ENCODE measurements around the gene RPL34. TPM values are rescaled to one million over a fixed set of nuclear protein-coding genes. Genes with fewer than 3 reads are reported as not detected.

Gene RPL34
- total and polyA plus RNA-seq, 5 donors, result 727 to 2,665 (median 877) TPM

GRCh38 chr4:108596344-108596743, 24.0 kb upstream of the RPL34 start:
- DNase-seq, result no peak
- Histone ChIP-seq H3K27me3 (ENCODE audit: control insufficient read depth, insufficient read depth) (no peaks in the 10 kb centered on the region), H3K27ac (ENCODE audit: low read length) (no peak overlapping the region), H3K9me3 (ENCODE audit: control insufficient read depth, low read length) (no peaks in the 10 kb centered on the region), H3K4me1 (ENCODE audit: control insufficient read depth, insufficient read depth, low read length) (no peaks in the 10 kb centered on the region), H3K4me3 (ENCODE audit: low read length) (no peak overlapping the region)
- no peak for ATAC-seq
- intact Hi-C loops (cut with DNase I), result no loop called here
- 97% methylated on average over 1 of the region's 1 CpG for WGBS

- 77% methylated on average over 3 of the region's 3 CpGs for WGBS
- intact Hi-C loops (cut with DNase I), result no loop called here
Observed at GRCh38 chr4:108601106-108601505, 19.3 kb upstream of the RPL34 start.

GRCh38 chr4:108601532-108601931, 18.8 kb upstream of the RPL34 start:
- no peaks in the 10 kb centered on the region for H3K9me3 ChIP-seq (ENCODE audit: control insufficient read depth, low read length)

More at GRCh38 chr4:108601106-108601505, 19.3 kb upstream of the RPL34 start:
- no peaks in the 10 kb centered on the region for H3K9me3 ChIP-seq (ENCODE audit: control insufficient read depth, low read length)
- H3K4me3 ChIP-seq (ENCODE audit: low read length), result no peak overlapping the region
- no peaks in the 10 kb centered on the region for H3K27me3 ChIP-seq (ENCODE audit: control insufficient read depth, insufficient read depth)
- DNase-seq, result no peak
- H3K4me1 ChIP-seq (ENCODE audit: control insufficient read depth, insufficient read depth, low read length), result no peaks in the 10 kb centered on the region
- no peak overlapping the region for H3K27ac ChIP-seq (ENCODE audit: low read length)
- ATAC-seq, result no peak

GRCh38 chr4:108602163-108602562, 18.2 kb upstream of the RPL34 start:
- Histone ChIP-seq H3K4me1 (ENCODE audit: control insufficient read depth, insufficient read depth, low read length) (no peaks in the 10 kb centered on the region), H3K27me3 (ENCODE audit: control insufficient read depth, insufficient read depth) (no peaks in the 10 kb centered on the region), H3K27ac (ENCODE audit: low read length) (no peak overlapping the region), H3K4me3 (ENCODE audit: low read length) (no peak overlapping the region), H3K9me3 (ENCODE audit: control insufficient read depth, low read length) (no peaks in the 10 kb centered on the region)
- intact Hi-C loops (cut with DNase I), result no loop called here
- no peak for DNase-seq
- ATAC-seq, result no peak
- WGBS, result 62% methylated on average over 3 of the region's 3 CpGs

More at GRCh38 chr4:108601532-108601931, 18.8 kb upstream of the RPL34 start:
- DNase-seq (no peak), ATAC-seq (no peak)
- no peaks in the 10 kb centered on the region for H3K27me3 ChIP-seq (ENCODE audit: control insufficient read depth, insufficient read depth)
- intact Hi-C loops (cut with DNase I), result no loop called here
- 84% methylated on average over 1 of the region's 1 CpG for WGBS
- H3K4me3 ChIP-seq (ENCODE audit: low read length), result no peak overlapping the region
- no peak overlapping the region for H3K27ac ChIP-seq (ENCODE audit: low read length)
- H3K4me1 ChIP-seq (ENCODE audit: control insufficient read depth, insufficient read depth, low read length), result no peaks in the 10 kb centered on the region

GRCh38 chr4:108607079-108607815, 13.1 kb upstream of the RPL34 start:
- 95% methylated on average over 4 of the region's 4 CpGs for WGBS
- Histone ChIP-seq H3K27me3 (ENCODE audit: control insufficient read depth, insufficient read depth) (no peaks in the 10 kb centered on the region), H3K4me3 (ENCODE audit: low read length) (no peak overlapping the region), H3K27ac (ENCODE audit: low read length) (no peak overlapping the region), H3K4me1 (ENCODE audit: control insufficient read depth, insufficient read depth, low read length) (no peaks in the 10 kb centered on the region), H3K9me3 (ENCODE audit: control insufficient read depth, low read length) (no peaks in the 10 kb centered on the region)
- intact Hi-C loops (cut with DNase I), result no loop called here
- DNase-seq, result no peak
- ATAC-seq, result no peak

- no peak overlapping the region for H3K27ac ChIP-seq (ENCODE audit: low read length)
- intact Hi-C loops (cut with DNase I), result no loop called here
- peak overlapping the region; percentile 27 for H3K4me3 ChIP-seq (ENCODE audit: low read length)
- no peaks in the 10 kb centered on the region for H3K9me3 ChIP-seq (ENCODE audit: control insufficient read depth, low read length)
- no peaks in the 10 kb centered on the region for H3K4me1 ChIP-seq (ENCODE audit: control insufficient read depth, insufficient read depth, low read length)
- WGBS, result 59% methylated on average over 10 of the region's 10 CpGs
- ATAC-seq, result no peak
- no peaks in the 10 kb centered on the region for H3K27me3 ChIP-seq (ENCODE audit: control insufficient read depth, insufficient read depth)
- no peak for DNase-seq
Observed at GRCh38 chr4:108611365-108611764, 9.0 kb upstream of the RPL34 start.

- intact Hi-C loops (cut with DNase I), result no loop called here
- WGBS, result 46% methylated on average over 6 of the region's 6 CpGs
- Histone ChIP-seq H3K27me3 (ENCODE audit: control insufficient read depth, insufficient read depth) (no peaks in the 10 kb centered on the region), H3K27ac (ENCODE audit: low read length) (no peak overlapping the region), H3K4me3 (ENCODE audit: low read length) (no peak overlapping the region), H3K9me3 (ENCODE audit: control insufficient read depth, low read length) (no peaks in the 10 kb centered on the region), H3K4me1 (ENCODE audit: control insufficient read depth, insufficient read depth, low read length) (no peaks in the 10 kb centered on the region)
- DNase-seq (no peak), ATAC-seq (no peak)
Observed at GRCh38 chr4:108612365-108612764, 8.0 kb upstream of the RPL34 start.

- DNase-seq, result no peak
- no peaks in the 10 kb centered on the region for H3K9me3 ChIP-seq (ENCODE audit: control insufficient read depth, low read length)
- no peaks in the 10 kb centered on the region for H3K27me3 ChIP-seq (ENCODE audit: control insufficient read depth, insufficient read depth)
- ATAC-seq, result peak in 1 of 2 donors; percentile 11
- H3K27ac ChIP-seq (ENCODE audit: low read length), result no peak overlapping the region
- peaks cover 2% of the 10 kb centered on the region for H3K4me1 ChIP-seq (ENCODE audit: control insufficient read depth, insufficient read depth, low read length)
- 76% methylated on average over 7 of the region's 7 CpGs for WGBS
- intact Hi-C loops (cut with DNase I), result no loop called here
- H3K4me3 ChIP-seq (ENCODE audit: low read length), result peak overlapping the region; percentile 99
Observed at GRCh38 chr4:108619372-108620100, 840 bp upstream of the RPL34 start.

GRCh38 chr4:108620933-108621905, 843 bp downstream of the RPL34 start:
- ATAC-seq (no peak), DNase-seq (no peak)
- H3K27ac ChIP-seq (ENCODE audit: low read length), result peak overlapping the region; percentile 89
- peak overlapping the region; percentile 99 for H3K4me3 ChIP-seq (ENCODE audit: low read length)
- no peaks in the 10 kb centered on the region for H3K9me3 ChIP-seq (ENCODE audit: control insufficient read depth, low read length)
- H3K27me3 ChIP-seq (ENCODE audit: control insufficient read depth, insufficient read depth), result no peaks in the 10 kb centered on the region
- WGBS, result 10% methylated on average over 23 of the region's 23 CpGs
- H3K4me1 ChIP-seq (ENCODE audit: control insufficient read depth, insufficient read depth, low read length), result peaks cover 2% of the 10 kb centered on the region
- intact Hi-C loops (cut with DNase I), result no loop called here

GRCh38 chr4:108622022-108622421, 1.6 kb downstream of the RPL34 start:
- Histone ChIP-seq H3K4me3 (ENCODE audit: low read length) (no peak overlapping the region), H3K27me3 (ENCODE audit: control insufficient read depth, insufficient read depth) (no peaks in the 10 kb centered on the region), H3K27ac (ENCODE audit: low read length) (no peak overlapping the region), H3K4me1 (ENCODE audit: control insufficient read depth, insufficient read depth, low read length) (peaks cover 2% of the 10 kb centered on the region), H3K9me3 (ENCODE audit: control insufficient read depth, low read length) (no peaks in the 10 kb centered on the region)
- DNase-seq, result no peak
- 88% methylated on average over 4 of the region's 4 CpGs for WGBS
- no peak for ATAC-seq
- intact Hi-C loops (cut with DNase I), result no loop called here

Data from right cardiac atrium (tissue), 5 donors.